Rectal smooth muscle tissue (tissue), 1 donor: ENCODE results near the gene PLGRKT.
"Not testable (repeated sequence)": the region's sequence is repeated elsewhere in the genome, so short reads cannot be mapped to it uniquely, and the experiment has no call there.

Source experiments
- H3K27ac ChIP-seq: one replicate; pipeline ENCODE4 v1.7.0; 2013; ENCODE audit warnings: low read depth, low read length, inconsistent platforms
- H3K27me3 ChIP-seq: one replicate; pipeline ENCODE4 v1.7.0; 2013; ENCODE audit warnings: low read length; ENCODE audit not compliant: control insufficient read depth, insufficient read depth
- H3K36me3 ChIP-seq: one replicate; pipeline ENCODE4 v1.7.0; 2013; ENCODE audit warnings: low read length; ENCODE audit not compliant: control insufficient read depth, insufficient read depth
- H3K4me1 ChIP-seq: one replicate; pipeline ENCODE4 v1.7.0; 2013; ENCODE audit warnings: low read length; ENCODE audit not compliant: control insufficient read depth, insufficient read depth
- H3K4me3 ChIP-seq: one replicate; pipeline ENCODE4 v1.7.0; 2013; ENCODE audit warnings: low read length
- H3K9ac ChIP-seq: one replicate; pipeline ENCODE4 v1.7.0; 2013; ENCODE audit warnings: low read length

PLGRKT gene, protein sequence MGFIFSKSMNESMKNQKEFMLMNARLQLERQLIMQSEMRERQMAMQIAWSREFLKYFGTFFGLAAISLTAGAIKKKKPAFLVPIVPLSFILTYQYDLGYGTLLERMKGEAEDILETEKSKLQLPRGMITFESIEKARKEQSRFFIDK

DNA sequence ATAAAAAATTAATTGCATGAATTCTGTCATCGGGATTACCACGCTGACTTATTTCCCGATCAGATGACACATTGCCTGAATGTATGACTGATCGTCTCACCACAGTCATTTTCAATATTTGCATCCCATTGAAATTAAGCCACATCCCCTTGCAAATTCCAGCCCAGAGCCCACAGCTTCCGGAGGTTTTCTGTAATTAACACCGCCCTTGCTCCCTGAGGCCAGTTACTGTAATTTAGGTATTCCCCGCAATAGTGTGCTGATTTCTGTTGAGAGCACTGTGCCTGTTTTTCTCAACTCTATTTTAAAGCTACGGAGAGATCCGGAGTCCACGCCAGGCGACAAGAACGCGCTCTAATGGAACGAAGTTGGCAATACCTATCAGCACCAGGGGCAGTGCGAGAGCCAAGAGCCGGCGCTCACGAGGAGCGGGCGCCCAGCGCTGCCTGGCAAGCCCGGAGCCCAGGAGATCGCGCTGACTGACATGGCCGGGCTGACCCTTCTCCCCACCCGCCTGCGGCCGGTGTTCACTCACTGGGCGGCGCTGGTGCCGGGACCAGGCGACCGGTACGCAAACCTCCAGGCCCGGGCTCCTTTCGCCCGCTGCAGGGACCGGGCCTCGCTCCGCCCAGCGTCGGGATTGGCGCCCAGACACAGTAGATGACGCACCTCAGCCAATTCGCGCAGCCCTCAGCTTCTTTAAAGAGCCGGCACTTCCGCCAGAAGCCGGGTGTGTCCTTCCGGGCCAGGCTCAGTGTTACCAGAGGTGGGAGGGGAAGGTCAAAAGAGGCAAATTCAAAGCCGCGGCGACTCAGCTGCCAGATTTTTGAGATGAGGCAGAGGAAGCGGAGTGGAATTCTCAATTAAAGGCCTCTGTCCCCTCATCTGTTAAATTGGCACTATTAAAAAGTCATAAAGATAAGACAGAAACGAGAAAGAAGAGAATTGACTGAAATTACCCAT is at the start of gene PLGRKT:
Gene PLGRKT (minus strand): TSS at position 672 of the 963 bp plus-strand sequence. CDS start 5,948 bp downstream, outside the sequence.
- peak within 1 kb of the TSS; percentile 78 for H3K9ac ChIP-seq
- no peaks in the 10 kb centered on the region for H3K27me3 ChIP-seq
- H3K27ac ChIP-seq = peak within 1 kb of the TSS; percentile 88
- H3K4me3 ChIP-seq = peak within 1 kb of the TSS; percentile 92
- peaks cover 3% of the 10 kb centered on the region for H3K4me1 ChIP-seq
- peaks cover 3% of the 10 kb centered on the region for H3K36me3 ChIP-seq

DNA sequence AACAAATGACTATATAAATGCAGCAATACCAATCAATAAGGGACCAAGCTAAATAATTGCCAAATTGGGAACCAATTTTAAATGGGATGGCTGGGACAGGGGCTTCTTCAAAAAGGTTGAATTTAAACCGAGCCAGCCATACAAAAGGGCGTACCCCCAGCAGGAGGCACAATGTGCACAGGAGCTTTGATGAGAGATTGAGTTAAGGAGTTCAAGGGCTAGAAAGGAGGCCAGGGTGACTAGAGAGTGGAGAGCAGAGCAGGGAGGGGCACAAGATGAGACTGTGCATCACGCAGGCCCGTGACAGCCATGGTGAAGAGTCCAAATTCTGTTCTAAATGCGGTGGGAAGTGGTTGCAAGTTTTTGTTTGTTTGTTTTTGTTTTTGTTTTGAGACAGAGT is 49.3 kb upstream of the PLGRKT start:
- no peaks in the 10 kb centered on the region for H3K27me3 ChIP-seq
- H3K4me3 ChIP-seq = no peak overlapping the region
- no peaks in the 10 kb centered on the region for H3K4me1 ChIP-seq
- H3K27ac ChIP-seq = no peak overlapping the region
- H3K36me3 ChIP-seq = no peaks in the 10 kb centered on the region
- H3K9ac ChIP-seq = no peak overlapping the region

- Histone ChIP-seq H3K4me3 (no peak overlapping the region), H3K9ac (no peak overlapping the region), H3K4me1 (no peaks in the 10 kb centered on the region), H3K27ac (no peak overlapping the region), H3K36me3 (no peaks in the 10 kb centered on the region), H3K27me3 (no peaks in the 10 kb centered on the region)
These were observed 47.8 kb upstream of the PLGRKT start for GRCh38 chr9:5485378-5486085.

DNA sequence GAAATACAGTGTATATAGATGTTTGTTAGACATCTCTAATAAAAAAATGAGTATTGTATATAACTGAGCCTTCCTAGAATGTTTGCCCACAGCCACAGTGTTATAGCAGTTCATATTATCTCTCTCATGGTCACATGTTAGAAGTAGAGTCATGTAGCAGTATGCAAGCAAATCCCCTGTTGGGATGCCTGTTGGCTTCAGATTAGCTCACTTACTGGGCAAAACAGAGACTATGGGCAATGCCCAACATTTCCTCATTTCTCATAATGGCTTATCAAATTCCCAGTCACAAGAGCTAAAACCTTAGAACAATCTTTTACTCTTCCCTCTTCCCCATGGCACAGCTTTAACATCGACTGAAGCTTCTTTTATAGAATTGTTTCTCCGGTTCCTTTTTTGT is 45.6 kb upstream of the PLGRKT start:
- H3K9ac ChIP-seq = no peak overlapping the region
- no peaks in the 10 kb centered on the region for H3K4me1 ChIP-seq
- no peak overlapping the region for H3K27ac ChIP-seq
- H3K4me3 ChIP-seq = no peak overlapping the region
- H3K36me3 ChIP-seq = no peaks in the 10 kb centered on the region
- no peaks in the 10 kb centered on the region for H3K27me3 ChIP-seq

DNA sequence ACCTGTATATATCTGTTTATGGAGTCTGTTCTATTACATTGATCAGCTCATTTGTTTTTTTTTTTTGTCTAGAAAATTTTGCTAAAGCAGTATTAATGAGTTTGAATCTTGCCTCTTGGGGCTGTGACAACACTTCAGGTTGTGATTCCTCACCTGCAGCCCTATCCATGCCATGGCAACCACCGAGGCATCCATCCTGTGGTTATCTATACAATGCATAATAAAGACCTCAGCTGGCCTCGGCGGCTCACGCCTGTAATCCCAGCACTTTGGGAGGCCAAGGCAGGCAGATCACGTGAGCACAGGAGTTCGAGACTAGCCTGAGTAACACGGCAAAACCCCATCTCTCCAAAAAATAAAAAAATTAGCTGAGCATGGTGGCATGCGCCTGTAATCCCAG is 44.5 kb upstream of the PLGRKT start:
- no peak overlapping the region for H3K9ac ChIP-seq
- no peak overlapping the region for H3K27ac ChIP-seq

DNA sequence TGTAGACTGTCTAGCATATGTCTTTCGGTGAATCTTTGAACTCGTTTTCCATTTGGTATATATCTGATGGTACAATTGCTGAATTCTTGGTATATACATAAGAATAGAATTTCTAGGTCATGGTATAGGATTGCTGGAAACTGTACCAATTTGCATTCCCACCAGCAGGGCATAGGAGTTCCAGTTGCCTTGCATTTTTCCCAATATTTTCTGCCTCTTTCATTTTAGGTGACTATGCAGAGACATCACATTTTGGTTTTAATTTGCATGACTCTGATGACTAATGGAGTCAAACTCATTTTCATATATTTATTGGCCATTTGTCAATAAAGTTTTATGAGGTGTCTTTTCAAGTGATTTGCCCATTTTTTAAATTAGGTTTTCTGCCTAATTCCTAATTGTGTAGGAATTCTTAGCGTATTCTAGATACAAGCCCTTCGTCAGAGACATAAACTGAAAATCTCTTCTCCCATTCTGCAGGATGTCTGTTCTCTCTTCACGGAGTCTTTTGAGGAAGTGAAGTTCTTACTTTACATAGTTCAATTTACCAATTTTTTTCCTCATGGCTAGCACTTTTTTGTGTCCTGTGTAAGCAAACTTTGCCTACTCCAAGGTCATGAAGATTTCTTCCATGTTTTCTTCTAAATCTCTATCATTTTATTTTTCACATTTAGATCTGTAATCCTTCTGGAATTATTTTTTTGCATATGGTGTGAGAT is 43.8 kb upstream of the PLGRKT start:
- Histone ChIP-seq H3K9ac (no peak overlapping the region), H3K4me1 (no peaks in the 10 kb centered on the region), H3K36me3 (no peaks in the 10 kb centered on the region), H3K27ac (no peak overlapping the region), H3K4me3 (no peak overlapping the region), H3K27me3 (no peaks in the 10 kb centered on the region)

More for the DNA sequence above, 44.5 kb upstream of the PLGRKT start:
- Histone ChIP-seq H3K4me3 (no peak overlapping the region), H3K27me3 (no peaks in the 10 kb centered on the region), H3K4me1 (no peaks in the 10 kb centered on the region), H3K36me3 (no peaks in the 10 kb centered on the region)

- Histone ChIP-seq H3K9ac (no peak overlapping the region), H3K4me1 (no peaks in the 10 kb centered on the region), H3K4me3 (no peak overlapping the region), H3K36me3 (no peaks in the 10 kb centered on the region), H3K27ac (no peak overlapping the region), H3K27me3 (no peaks in the 10 kb centered on the region)
These were observed 43.2 kb upstream of the PLGRKT start for GRCh38 chr9:5480919-5481318.

- Histone ChIP-seq H3K9ac (no peak overlapping the region), H3K4me3 (no peak overlapping the region)
These were observed 42.4 kb upstream of the PLGRKT start for GRCh38 chr9:5479994-5480694.

DNA sequence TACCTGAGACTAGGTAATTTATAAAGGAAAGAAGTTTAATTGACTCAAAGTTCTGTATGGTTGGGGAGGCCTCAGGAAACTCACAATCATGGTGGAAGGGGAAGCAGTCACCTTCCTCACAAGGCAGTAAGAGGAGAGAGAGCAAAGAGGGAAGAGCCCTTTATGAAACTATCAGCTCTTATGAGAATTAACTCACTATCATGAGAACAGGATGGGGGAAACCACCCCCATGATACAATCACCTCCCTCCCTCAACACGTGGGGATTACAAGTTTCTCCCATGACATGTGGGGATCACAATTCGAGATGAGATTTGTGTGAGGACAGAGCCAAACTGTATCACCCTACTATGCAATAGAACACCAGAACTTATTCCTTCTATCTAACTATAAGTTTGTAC is 40.5 kb upstream of the PLGRKT start:
- H3K27ac ChIP-seq = no peak overlapping the region

More at GRCh38 chr9:5479994-5480694, 42.4 kb upstream of the PLGRKT start:
- no peaks in the 10 kb centered on the region for H3K27me3 ChIP-seq
- no peaks in the 10 kb centered on the region for H3K36me3 ChIP-seq
- no peak overlapping the region for H3K27ac ChIP-seq
- H3K4me1 ChIP-seq = no peaks in the 10 kb centered on the region

GRCh38 chr9:5475611-5476010 is 37.9 kb upstream of the PLGRKT start:
- not testable (repeated sequence) for H3K36me3 ChIP-seq, H3K27ac ChIP-seq

More for the DNA sequence above, 40.5 kb upstream of the PLGRKT start:
- Histone ChIP-seq H3K4me1 (no peaks in the 10 kb centered on the region), H3K27me3 (no peaks in the 10 kb centered on the region), H3K4me3 (no peak overlapping the region), H3K36me3 (no peaks in the 10 kb centered on the region), H3K9ac (no peak overlapping the region)

GRCh38 chr9:5470816-5471215 is 33.1 kb upstream of the PLGRKT start:
- no peak overlapping the region for H3K27ac ChIP-seq
- no peaks in the 10 kb centered on the region for H3K27me3 ChIP-seq
- no peak overlapping the region for H3K9ac ChIP-seq
- H3K4me3 ChIP-seq = no peak overlapping the region
- no peaks in the 10 kb centered on the region for H3K36me3 ChIP-seq
- H3K4me1 ChIP-seq = no peaks in the 10 kb centered on the region

More at GRCh38 chr9:5475611-5476010, 37.9 kb upstream of the PLGRKT start:
- H3K4me3 ChIP-seq, H3K4me1 ChIP-seq, H3K27me3 ChIP-seq, H3K9ac ChIP-seq: not testable (repeated sequence)
